Lower leg skin (tissue), 4 donors: Measurements from ENCODE around the gene TTC34. TPM values are rescaled to one million over a fixed set of nuclear protein-coding genes. Genes with fewer than 3 reads are reported as not detected.
"Not testable (repeated sequence)": the region's sequence is repeated elsewhere in the genome, so short reads cannot be mapped to it uniquely, and the experiment has no call there.

Source experiments
- DNase-seq, 2 donors: peaks; one replicate each; pipeline ENCODE4 v3.0.0-alpha.2; 2019; ENCODE audit warnings: low spot score in 2 of 2
- H3K4me3 ChIP-seq: fragments of 200-600 bp; sonication (generic); 2 replicates; pipeline ENCODE4 v1.5.1; 2017; ENCODE audit warnings: mild to moderate bottlenecking, low read depth; ENCODE audit not compliant: poor library complexity, severe bottlenecking
- POLR2A ChIP-seq, 2 donors: fragments of 450-650 bp; IDR thresholded peaks; one replicate each; pipeline ENCODE4 v1.6.1; 2016 to 2017; ENCODE audit warnings: antibody characterized with exemption in 2 of 2, mild to moderate bottlenecking in 1 of 2, moderate library complexity in 1 of 2
- WGBS, 2 donors: methylation state at CpG; one replicate each; pipeline ENCODE4 v1.1.5; 2018; 5-methylcytosine and 5-hydroxymethylcytosine counted together
- intact Hi-C: fragments of 100-400 bp; cut with DNase I; formaldehyde crosslinking; loops from one replicate; pipeline ENCODE4 v1.15.0; 2023; ENCODE audit warnings: low total_unique reads
- total RNA-seq, 4 donors: library from RNA; depleted of rRNA; stranded (reverse); fragments of >200 nt; gene quantifications; one replicate each; pipeline ENCODE4 v1.1.0, GENCODE V29; 2016
- TF ChIP-seq, protein P1 (sequence below), 3 donors: fragments of 450-650 bp; IDR thresholded peaks; one replicate each; pipeline ENCODE4 v1.5.1; 2016; ENCODE audit warnings: antibody characterized with exemption in 3 of 3, mild to moderate bottlenecking in 3 of 3, moderate library complexity in 2 of 3

TTC34 gene
- total RNA-seq, 4 donors from 2014 or later, result 0.07 to 0.23 (median 0.17) TPM

GRCh38 chr1:2628933-2629626 is 172.4 kb downstream of the TTC34 start:
- TF ChIP-seq POLR2A (IDR thresholded peaks at IDR 0.05), result no peak
- TF ChIP-seq, protein P1, sequence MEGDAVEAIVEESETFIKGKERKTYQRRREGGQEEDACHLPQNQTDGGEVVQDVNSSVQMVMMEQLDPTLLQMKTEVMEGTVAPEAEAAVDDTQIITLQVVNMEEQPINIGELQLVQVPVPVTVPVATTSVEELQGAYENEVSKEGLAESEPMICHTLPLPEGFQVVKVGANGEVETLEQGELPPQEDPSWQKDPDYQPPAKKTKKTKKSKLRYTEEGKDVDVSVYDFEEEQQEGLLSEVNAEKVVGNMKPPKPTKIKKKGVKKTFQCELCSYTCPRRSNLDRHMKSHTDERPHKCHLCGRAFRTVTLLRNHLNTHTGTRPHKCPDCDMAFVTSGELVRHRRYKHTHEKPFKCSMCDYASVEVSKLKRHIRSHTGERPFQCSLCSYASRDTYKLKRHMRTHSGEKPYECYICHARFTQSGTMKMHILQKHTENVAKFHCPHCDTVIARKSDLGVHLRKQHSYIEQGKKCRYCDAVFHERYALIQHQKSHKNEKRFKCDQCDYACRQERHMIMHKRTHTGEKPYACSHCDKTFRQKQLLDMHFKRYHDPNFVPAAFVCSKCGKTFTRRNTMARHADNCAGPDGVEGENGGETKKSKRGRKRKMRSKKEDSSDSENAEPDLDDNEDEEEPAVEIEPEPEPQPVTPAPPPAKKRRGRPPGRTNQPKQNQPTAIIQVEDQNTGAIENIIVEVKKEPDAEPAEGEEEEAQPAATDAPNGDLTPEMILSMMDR (IDR thresholded peaks at IDR 0.05), result no peak
- intact Hi-C loops, result no loop called here
- 1 to 6% methylated on average over 13 to 46 of the region's 64 CpGs for WGBS, 2 donors
- DNase-seq, result no peak
- no peak overlapping the region for H3K4me3 ChIP-seq

- DNase-seq, result no peak
- no peak overlapping the region for H3K4me3 ChIP-seq
- 5 to 11% methylated on average over 23 to 32 of the region's 46 CpGs for WGBS, 2 donors
- TF ChIP-seq, protein P1 (IDR thresholded peaks at IDR 0.05), result no peak
- no peak for TF ChIP-seq POLR2A (IDR thresholded peaks at IDR 0.05)
- intact Hi-C loops, result no loop called here
These were observed 173.1 kb downstream of the TTC34 start for GRCh38 chr1:2628191-2628932.

GRCh38 chr1:2627746-2628145 is 173.7 kb downstream of the TTC34 start:
- WGBS, 2 donors, result 21 to 31% methylated on average over 6 of the region's 6 CpGs
- no peak for TF ChIP-seq POLR2A (IDR thresholded peaks at IDR 0.05)
- TF ChIP-seq, protein P1 (IDR thresholded peaks at IDR 0.05), result no peak
- intact Hi-C loops, result no loop called here
- no peak for DNase-seq
- no peak overlapping the region for H3K4me3 ChIP-seq

- WGBS, 2 donors, result 65 to 79% methylated on average over 7 of the region's 7 CpGs
- DNase-seq, H3K4me3 ChIP-seq, intact Hi-C loops: not testable (repeated sequence)
These were observed 175.7 kb downstream of the TTC34 start for GRCh38 chr1:2625748-2626147.

- WGBS, 2 donors, result 86 to 90% methylated on average over 10 of the region's 10 CpGs
- no peak overlapping the region for H3K4me3 ChIP-seq
- TF ChIP-seq, protein P1 (IDR thresholded peaks at IDR 0.05), result no peak
- no peak for TF ChIP-seq POLR2A (IDR thresholded peaks at IDR 0.05)
- intact Hi-C loops, result no loop called here
- no peak for DNase-seq
These were observed 176.2 kb downstream of the TTC34 start for GRCh38 chr1:2625311-2625710.

DNA sequence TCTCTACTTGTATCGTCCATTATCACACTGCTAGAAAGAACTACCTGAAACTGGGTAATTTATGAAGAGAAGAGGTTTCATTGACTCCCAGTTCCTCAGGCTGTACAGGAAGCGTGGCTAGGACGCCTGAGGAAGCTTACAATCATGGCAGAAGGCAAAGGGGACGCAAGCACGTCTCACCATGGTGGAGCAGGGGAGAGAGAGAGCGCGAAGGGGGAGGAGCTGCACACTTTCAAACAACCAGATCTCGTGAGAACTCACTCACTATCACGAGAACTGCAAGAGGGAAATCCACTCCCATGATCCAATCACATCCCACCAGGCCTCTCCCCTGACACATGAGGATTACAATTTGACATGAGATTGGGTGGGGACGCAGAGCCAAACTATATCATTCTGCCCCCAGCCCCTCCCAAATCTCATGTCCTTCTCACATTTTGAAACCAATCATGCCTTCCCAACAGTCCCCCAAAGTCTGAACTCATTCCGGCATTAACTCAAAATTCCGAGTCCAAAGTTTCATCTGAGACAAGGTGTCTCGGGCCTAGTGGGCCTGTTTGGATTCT is 176.7 kb downstream of the TTC34 start:
- WGBS, 2 donors, result 80 to 91% methylated on average over 13 of the region's 13 CpGs
- no peak overlapping the region for H3K4me3 ChIP-seq
- no peak for DNase-seq
- TF ChIP-seq, protein P1 (IDR thresholded peaks at IDR 0.05), result no peak
- TF ChIP-seq POLR2A (IDR thresholded peaks at IDR 0.05), result no peak
- intact Hi-C loops, result no loop called here
